ACC112 (cell line): ENCODE results near the gene PDS5A.
"Not testable (repeated sequence)": the region's sequence is repeated elsewhere in the genome, so short reads cannot be mapped to it uniquely, and the experiment has no call there.

Experiments used
- H2AFZ ChIP-seq: fragments of 200-600 bp; sonication (generic); one replicate; pipeline ENCODE4 v1.6.0; 2017; ENCODE audit warnings: antibody characterized with exemption, low read length; ENCODE audit not compliant: unreplicated experiment
- H3K27ac ChIP-seq: fragments of 200-600 bp; sonication (generic); 2 replicates; pipeline ENCODE4 v1.5.1; 2014; ENCODE audit warnings: low read depth, mild to moderate bottlenecking, antibody characterized with exemption, low read length, moderate library complexity
- H3K27me3 ChIP-seq: fragments of 200-600 bp; sonication (generic); 2 replicates; pipeline ENCODE4 v1.6.1; 2014; ENCODE audit warnings: mild to moderate bottlenecking, antibody characterized with exemption, low read length, moderate library complexity, mixed read lengths; ENCODE audit not compliant: insufficient read depth
- H3K36me3 ChIP-seq: fragments of 200-600 bp; sonication (generic); 2 replicates; pipeline ENCODE4 v1.6.1; 2016; ENCODE audit warnings: mild to moderate bottlenecking, antibody characterized with exemption, low read length, moderate library complexity, mixed read lengths; ENCODE audit not compliant: insufficient read depth
- H3K4me1 ChIP-seq: fragments of 200-600 bp; sonication (generic); one replicate; pipeline ENCODE4 v1.6.1; 2016; ENCODE audit warnings: low read length, mixed read lengths; ENCODE audit not compliant: insufficient read depth, unreplicated experiment, control insufficient read depth
- H3K4me3 ChIP-seq: fragments of 200-600 bp; sonication (generic); 2 replicates; pipeline ENCODE4 v1.5.1; 2014; ENCODE audit warnings: mild to moderate bottlenecking, low read depth, low read length
- H3K79me2 ChIP-seq: fragments of 200-600 bp; sonication (generic); one replicate; pipeline ENCODE4 v1.6.0; 2016; ENCODE audit warnings: low read length; ENCODE audit not compliant: control insufficient read depth, unreplicated experiment, insufficient read depth

Gene PDS5A

DNA sequence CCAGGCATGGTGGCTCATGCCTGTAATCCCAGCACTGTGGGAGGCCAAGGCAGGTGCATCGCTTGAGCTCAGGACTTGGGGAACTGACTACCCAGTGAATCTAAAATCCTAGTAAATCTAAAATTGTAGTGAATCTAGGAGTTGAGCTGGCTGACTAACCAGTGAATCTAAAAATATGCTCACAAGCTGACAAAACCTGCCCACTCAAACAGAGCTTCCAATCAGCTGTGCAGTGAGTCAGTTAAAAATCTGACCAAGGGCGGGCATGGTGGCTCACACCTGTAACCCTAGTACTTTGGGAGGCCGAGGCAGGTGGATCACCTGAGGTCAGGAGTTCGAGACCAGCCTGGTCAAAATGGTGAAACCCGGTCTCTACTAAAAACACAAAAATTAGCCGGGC lies 72.7 kb downstream of the PDS5A start:
- H3K4me1 ChIP-seq, H3K27me3 ChIP-seq, H3K79me2 ChIP-seq, H3K4me3 ChIP-seq, H3K27ac ChIP-seq, H2AFZ ChIP-seq: not testable (repeated sequence)
- H3K36me3 ChIP-seq: peaks cover 20% of the 10 kb centered on the region; the same call in 1 of the 2 replicates

GRCh38 chr4:39900966-39901365 lies 76.7 kb downstream of the PDS5A start:
- Histone ChIP-seq H2AFZ (no peak overlapping the region), H3K36me3 (peaks cover 38% of the 10 kb centered on the region)

GRCh38 chr4:39899291-39899690 lies 78.4 kb downstream of the PDS5A start:
- Histone ChIP-seq H3K36me3 (peaks cover 44% of the 10 kb centered on the region), H3K4me1 (no peaks in the 10 kb centered on the region), H3K4me3 (no peak overlapping the region), H3K79me2 (no peaks in the 10 kb centered on the region), H2AFZ (no peak overlapping the region), H3K27ac (no peak overlapping the region), H3K27me3 (no peaks in the 10 kb centered on the region)

More at GRCh38 chr4:39900966-39901365, 76.7 kb downstream of the PDS5A start:
- Histone ChIP-seq H3K27me3 (no peaks in the 10 kb centered on the region), H3K79me2 (no peaks in the 10 kb centered on the region), H3K27ac (no peak overlapping the region), H3K4me3 (no peak overlapping the region), H3K4me1 (no peaks in the 10 kb centered on the region)

- Histone ChIP-seq H3K4me3 (no peak overlapping the region), H3K79me2 (no peaks in the 10 kb centered on the region), H3K27me3 (no peaks in the 10 kb centered on the region), H3K4me1 (no peaks in the 10 kb centered on the region), H2AFZ (no peak overlapping the region), H3K36me3 (peaks cover 45% of the 10 kb centered on the region), H3K27ac (no peak overlapping the region)
Observed at GRCh38 chr4:39898015-39898414, 79.7 kb downstream of the PDS5A start.

DNA sequence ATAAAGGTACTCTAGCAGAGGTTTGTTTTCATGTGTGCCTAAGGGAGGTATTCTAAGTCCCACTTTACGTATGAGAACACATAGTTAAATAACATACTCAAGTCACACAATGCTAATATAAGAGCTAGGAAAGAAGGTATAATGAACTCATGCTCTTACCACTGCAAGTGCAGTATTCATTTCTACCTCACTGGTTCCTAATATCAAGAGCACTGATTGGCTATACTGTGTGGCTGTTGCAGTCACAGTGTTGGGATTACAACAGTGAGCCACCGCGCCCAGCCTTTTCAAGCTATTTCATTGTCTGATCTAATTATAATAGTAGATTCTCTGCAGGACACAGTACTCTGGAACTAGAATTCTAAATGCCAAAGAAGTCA lies 84.0 kb downstream of the PDS5A start:
- no peaks in the 10 kb centered on the region for H3K27me3 ChIP-seq
- no peaks in the 10 kb centered on the region for H3K79me2 ChIP-seq
- no peaks in the 10 kb centered on the region for H3K4me1 ChIP-seq
- peaks cover 42% of the 10 kb centered on the region for H3K36me3 ChIP-seq
- H2AFZ ChIP-seq: no peak overlapping the region
- no peak overlapping the region for H3K27ac ChIP-seq
- H3K4me3 ChIP-seq: no peak overlapping the region

GRCh38 chr4:39892988-39893692 lies 84.6 kb downstream of the PDS5A start:
- H3K4me1 ChIP-seq: no peaks in the 10 kb centered on the region
- no peaks in the 10 kb centered on the region for H3K79me2 ChIP-seq
- no peak overlapping the region for H3K4me3 ChIP-seq
- no peak overlapping the region for H3K27ac ChIP-seq
- no peaks in the 10 kb centered on the region for H3K27me3 ChIP-seq
- peaks cover 39% of the 10 kb centered on the region for H3K36me3 ChIP-seq
- no peak overlapping the region for H2AFZ ChIP-seq

- no peaks in the 10 kb centered on the region for H3K4me1 ChIP-seq
- no peaks in the 10 kb centered on the region for H3K79me2 ChIP-seq
- H3K36me3 ChIP-seq: peaks cover 37% of the 10 kb centered on the region
- H3K4me3 ChIP-seq: no peak overlapping the region
- no peaks in the 10 kb centered on the region for H3K27me3 ChIP-seq
- H3K27ac ChIP-seq: no peak overlapping the region
- H2AFZ ChIP-seq: no peak overlapping the region
Observed at GRCh38 chr4:39889226-39889625, 88.5 kb downstream of the PDS5A start.

DNA sequence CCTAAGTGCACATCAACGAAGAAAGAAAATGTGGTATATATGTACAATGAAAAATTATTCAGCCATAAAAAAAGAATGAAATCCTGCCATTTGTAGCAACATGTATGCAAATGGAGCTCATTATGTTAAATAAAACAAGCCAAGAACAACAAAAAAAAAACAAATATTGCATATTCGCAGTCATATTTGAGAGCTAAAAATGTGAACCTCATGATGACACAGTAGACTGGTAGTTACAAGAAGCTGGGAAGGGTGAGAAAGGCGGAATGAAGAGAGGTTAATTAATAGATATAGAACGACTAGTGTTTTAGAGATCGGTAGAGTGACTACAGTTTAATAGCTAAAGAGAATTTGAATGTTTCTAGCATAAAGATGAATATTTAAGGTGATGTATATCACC lies 89.2 kb downstream of the PDS5A start:
- Histone ChIP-seq H3K27me3 (no peaks in the 10 kb centered on the region), H3K36me3 (peaks cover 40% of the 10 kb centered on the region), H3K27ac (no peak overlapping the region)

DNA sequence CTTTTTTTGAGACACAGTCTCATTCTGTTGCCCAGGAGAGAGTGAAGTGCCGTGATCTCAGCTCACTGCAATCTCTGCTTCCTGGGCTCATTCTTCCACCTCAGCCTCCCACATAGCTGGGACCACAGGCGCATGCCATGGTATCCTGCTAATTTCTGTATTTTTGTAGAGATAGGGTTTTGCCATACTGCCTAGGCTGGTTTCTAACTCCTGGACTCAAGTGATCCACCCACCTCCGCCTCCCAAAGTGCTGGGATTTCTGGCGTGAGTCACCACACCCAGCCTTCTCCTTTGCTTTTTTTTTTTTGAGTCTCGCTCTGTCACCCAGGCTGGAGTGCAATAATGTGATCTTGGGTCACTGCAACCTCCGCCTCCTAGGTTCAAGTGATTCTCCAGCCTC lies 94.1 kb downstream of the PDS5A start:
- H2AFZ ChIP-seq: no peak overlapping the region
- no peaks in the 10 kb centered on the region for H3K79me2 ChIP-seq
- H3K4me1 ChIP-seq: no peaks in the 10 kb centered on the region
- no peaks in the 10 kb centered on the region for H3K27me3 ChIP-seq
- peaks cover 29% of the 10 kb centered on the region for H3K36me3 ChIP-seq
- no peak overlapping the region for H3K27ac ChIP-seq
- no peak overlapping the region for H3K4me3 ChIP-seq

More for the DNA sequence above, 89.2 kb downstream of the PDS5A start:
- H3K79me2 ChIP-seq: no peaks in the 10 kb centered on the region
- H2AFZ ChIP-seq: no peak overlapping the region
- H3K4me1 ChIP-seq: no peaks in the 10 kb centered on the region
- no peak overlapping the region for H3K4me3 ChIP-seq

GRCh38 chr4:39881789-39882188 lies 95.9 kb downstream of the PDS5A start:
- Histone ChIP-seq H3K27ac (no peak overlapping the region), H3K79me2 (no peaks in the 10 kb centered on the region), H3K36me3 (peaks cover 17% of the 10 kb centered on the region), H2AFZ (no peak overlapping the region), H3K4me1 (no peaks in the 10 kb centered on the region), H3K4me3 (no peak overlapping the region), H3K27me3 (no peaks in the 10 kb centered on the region)

- no peaks in the 10 kb centered on the region for H3K27me3 ChIP-seq
- H3K4me3 ChIP-seq: no peak overlapping the region
- H3K4me1 ChIP-seq: no peaks in the 10 kb centered on the region
- peaks cover 11% of the 10 kb centered on the region for H3K36me3 ChIP-seq
- H3K79me2 ChIP-seq: peaks cover 3% of the 10 kb centered on the region
- no peak overlapping the region for H2AFZ ChIP-seq
- H3K27ac ChIP-seq: no peak overlapping the region
Observed at GRCh38 chr4:39877971-39878370, 99.7 kb downstream of the PDS5A start.
